HepG2 (cell line): Measurements from ENCODE around the gene AFAP1. TPM values are rescaled to one million over a fixed set of nuclear protein-coding genes. Genes with fewer than 3 reads are reported as not detected.

Experiments used
- ATAC-seq: fragments of 200-7000 bp; cut with Tn5 transposase; 3 replicates; pipeline ENCODE4 v1.9.1; 2020; ENCODE audit warnings: mild to moderate bottlenecking, moderate library complexity
- BruUV-seq: library from RNA; stranded (reverse); fragments of 400-500 nt; replicated peaks from 2 replicates; lab custom pipeline; 2021; lab: Mats Ljungman, UMichigan
- CTCF ChIA-PET: fragments of 300-600 bp; formaldehyde crosslinking; extraction: SDS; loops from one replicate; lab custom pipeline; 2021; ENCODE audit warnings: low total read pairs, inconsistent platforms, low intra/inter-chr PET ratio; lab: Yijun Ruan, JAX
- POLR2A ChIA-PET: fragments of 350-600 bp; sonication (Branson Sonifier 250); formaldehyde crosslinking; loops from one replicate; lab custom pipeline; 2020; ENCODE audit warnings: antibody characterized with exemption, inconsistent platforms; lab: Yijun Ruan, JAX
- DNase-seq: peaks from one replicate; pipeline ENCODE4 v3.0.0-alpha.2; 2015; ENCODE audit warnings: low spot score
- FAIRE-seq: peaks from 3 replicates; lab custom pipeline; 2011; peaks lifted over from hg19 to GRCh38; lab: Jason Lieb, UNC
- H2AFZ ChIP-seq: one replicate; pipeline ENCODE4 v1.6.1; 2011; ENCODE audit warnings: low read length, inconsistent platforms
- H3K27ac ChIP-seq: fragments of 300-600 bp; 3 replicates; pipeline ENCODE4 v1.8.0; 2011; ENCODE audit warnings: mixed run types, mild to moderate bottlenecking, mixed read lengths, low read length, inconsistent platforms; ENCODE audit not compliant: insufficient read depth; ENCODE audit errors: extremely low read length
- H3K27me3 ChIP-seq, 2 experiments: fragments of 200-600 bp in 1 of 2; 2 replicates in 1 of 2; 3 replicates in 1 of 2; pipeline versions ENCODE4 v1.6.0 to v1.8.0; 2011; ENCODE audit warnings: low read length in 2 of 2, mild to moderate bottlenecking in 2 of 2, moderate library complexity in 2 of 2, inconsistent platforms in 1 of 2; ENCODE audit not compliant: insufficient read depth in 2 of 2, control insufficient read depth in 1 of 2
- H3K36me3 ChIP-seq, 2 experiments: fragments of 200-600 bp in 1 of 2; replicated peaks in 1 of 2; 2 replicates in 1 of 2; 3 replicates in 1 of 2; pipeline versions ENCODE4 v1.5.1 to v1.8.0; 2011; ENCODE audit warnings: low read length in 2 of 2, inconsistent platforms in 1 of 2; ENCODE audit not compliant: insufficient read depth in 2 of 2, control insufficient read depth in 1 of 2
- H3K4me1 ChIP-seq: 2 replicates; pipeline ENCODE4 v1.5.1; 2012; ENCODE audit warnings: low read length, inconsistent platforms; ENCODE audit not compliant: insufficient read depth
- H3K4me2 ChIP-seq: 2 replicates; pipeline ENCODE4 v1.6.0; 2011; ENCODE audit warnings: low read depth, low read length, inconsistent platforms
- H3K4me3 ChIP-seq, 3 experiments: fragments of 200-600 bp in 1 of 3; sonication (generic), shearing (Covaris generic) in 1 of 3; replicated peaks in 1 of 3; 2 replicates each; pipeline ENCODE4 v1.5.1; 2011 to 2016; ENCODE audit warnings: low read length in 3 of 3, inconsistent platforms in 2 of 3, low read depth in 2 of 3, mild to moderate bottlenecking in 2 of 3, control low read depth in 1 of 3, mixed read lengths in 1 of 3; ENCODE audit not compliant: insufficient read depth in 1 of 3
- H3K79me2 ChIP-seq: one replicate; pipeline ENCODE4 v1.6.1; 2011; ENCODE audit warnings: low read length, inconsistent platforms; ENCODE audit not compliant: insufficient read depth
- H3K9ac ChIP-seq: 2 replicates; pipeline ENCODE4 v1.6.0; 2011; ENCODE audit warnings: mild to moderate bottlenecking, low read depth, low read length, inconsistent platforms; ENCODE audit not compliant: insufficient read depth
- H3K9me3 ChIP-seq: 2 replicates; pipeline ENCODE4 v1.5.1; 2012; ENCODE audit warnings: mild to moderate bottlenecking, low read length
- H4K20me1 ChIP-seq: 2 replicates; pipeline ENCODE4 v1.6.0; 2011; ENCODE audit warnings: inconsistent platforms, mild to moderate bottlenecking, low read length, moderate library complexity; ENCODE audit not compliant: insufficient read depth
- ASH2L ChIP-seq: fragments of 300-600, 200-600 bp; sonication (generic); IDR thresholded peaks from 2 replicates; pipeline ENCODE4 v1.7.0; 2017; ENCODE audit warnings: low read depth, mild to moderate bottlenecking, moderate library complexity, mixed read lengths, low read length; ENCODE audit not compliant: insufficient read length
- KDM4B ChIP-seq: sonication (generic); formaldehyde crosslinking; IDR thresholded peaks from 2 replicates; pipeline ENCODE4 v1.4.0; 2020; ENCODE audit warnings: missing genetic modification reagents
- KLF6 ChIP-seq: IDR thresholded peaks from 2 replicates; pipeline ENCODE4 v1.8.0; 2016; ENCODE audit warnings: missing biosample characterization, missing genetic modification reagents
- PCBP2 ChIP-seq: fragments of 200-400 bp; formaldehyde crosslinking; optimal IDR thresholded peaks from 2 replicates; pipeline ENCODE3; 2018; ENCODE audit warnings: low read length, low read depth; ENCODE audit not compliant: poor library complexity, severe bottlenecking
- RARA ChIP-seq: IDR thresholded peaks from 2 replicates; pipeline ENCODE4 v1.6.1; 2016; ENCODE audit warnings: missing genetic modification reagents, missing compliant biosample characterization
- TRAFD1 ChIP-seq: sonication (generic); formaldehyde crosslinking; IDR thresholded peaks from 2 replicates; pipeline ENCODE4 v1.5.1; 2020; ENCODE audit warnings: missing genetic modification reagents, mild to moderate bottlenecking, borderline replicate concordance
- WIZ ChIP-seq: sonication (generic); formaldehyde crosslinking; IDR thresholded peaks from 2 replicates; pipeline ENCODE4 v1.5.1; 2020; ENCODE audit warnings: mild to moderate bottlenecking, missing genetic modification reagents
- XBP1 ChIP-seq: sonication (generic); formaldehyde crosslinking; IDR thresholded peaks from 2 replicates; pipeline ENCODE4 v1.5.0; 2020; ENCODE audit warnings: missing genetic modification reagents
- ZC3H13 ChIP-seq: sonication (generic); formaldehyde crosslinking; IDR thresholded peaks from 2 replicates; pipeline ENCODE4 v1.8.1; 2023; ENCODE audit warnings: mild to moderate bottlenecking, missing genetic modification reagents, moderate library complexity
- ZFP36L1 ChIP-seq: sonication (generic); formaldehyde crosslinking; IDR thresholded peaks from 2 replicates; pipeline ENCODE4 v1.8.0; 2022; ENCODE audit warnings: mild to moderate bottlenecking, missing genetic modification reagents, moderate library complexity
- ZNF460 ChIP-seq: sonication (generic); formaldehyde crosslinking; IDR thresholded peaks from 2 replicates; pipeline ENCODE4 v1.5.1; 2020; ENCODE audit warnings: missing genetic modification reagents, mild to moderate bottlenecking, borderline replicate concordance
- ZNF543 ChIP-seq: sonication (generic); formaldehyde crosslinking; IDR thresholded peaks from 2 replicates; pipeline ENCODE4 v1.4.0; 2020; ENCODE audit warnings: mild to moderate bottlenecking, missing genetic modification reagents
- ZNF780A ChIP-seq: sonication (generic); formaldehyde crosslinking; IDR thresholded peaks from 2 replicates; pipeline ENCODE4 v1.8.0; 2022; ENCODE audit warnings: mild to moderate bottlenecking, missing genetic modification reagents, moderate library complexity
- ZNF850 ChIP-seq: sonication (generic); formaldehyde crosslinking; conservative IDR thresholded peaks from 2 replicates; pipeline ENCODE4 v1.9.0; 2021; ENCODE audit warnings: mild to moderate bottlenecking, missing genetic modification reagents
- ZSCAN31 ChIP-seq: sonication (generic); formaldehyde crosslinking; IDR thresholded peaks from 2 replicates; pipeline ENCODE4 v1.5.0; 2020; ENCODE audit warnings: low read depth, mild to moderate bottlenecking, missing genetic modification reagents
- WGBS: methylation state at CpG from one replicate; pipeline ENCODE4 v1.1.6; 2017; ENCODE audit warnings: low lambda C conversion rate; 5-methylcytosine and 5-hydroxymethylcytosine counted together
- in situ Hi-C: cut with HindIII; loops from 2 replicates; pipeline ENCODE4 v1.10.0; 2017; ENCODE audit warnings: low pct_unique_long_range_greater_than_20kb; ENCODE audit not compliant: extremely low pct_ligation_motif_present
- intact Hi-C: fragments of 100-400 bp; cut with micrococcal nuclease; formaldehyde crosslinking; loops from one replicate; pipeline ENCODE4 v1.10.0; 2022; ENCODE audit not compliant: unreplicated experiment
- polyA plus RNA-seq, 8 experiments: library from polyadenylated mRNA; depleted of rRNA in 3 of 8; stranded (reverse) in 7 of 8; unstranded in 1 of 8; fragments of >200 nt; fragmentation: Illumina TruSeq in 4 of 8; extraction: Trizol in 4 of 8; gene quantifications; 2 replicates each; pipeline versions ENCODE4 v1.2.1 to v1.2.3, GENCODE V29; 2011 to 2016; ENCODE audit warnings: low read depth in 4 of 8, missing spikeins in 1 of 8, mixed read lengths in 1 of 8; ENCODE audit not compliant: insufficient read depth in 1 of 8
- total RNA-seq, 5 experiments: library from RNA; depleted of rRNA; stranded (reverse); fragments of >200 nt; fragmentation: Illumina TruSeq; extraction: Trizol; gene quantifications; 2 replicates each; pipeline ENCODE4 v1.2.3, GENCODE V29; 2016; ENCODE audit warnings: low read depth in 1 of 5
- TF ChIP-seq, protein P1 (sequence below): sonication (generic); formaldehyde crosslinking; IDR thresholded peaks from 2 replicates; pipeline ENCODE4 v1.5.0; 2020; ENCODE audit warnings: missing genetic modification reagents
- TF ChIP-seq, protein P2 (sequence below): sonication (generic); formaldehyde crosslinking; IDR thresholded peaks from 2 replicates; pipeline ENCODE4 v1.5.0; 2020; ENCODE audit warnings: missing genetic modification reagents
- TF ChIP-seq, protein P3 (sequence below): sonication (generic); formaldehyde crosslinking; IDR thresholded peaks from 2 replicates; pipeline ENCODE4 v1.8.1; 2023; ENCODE audit warnings: mild to moderate bottlenecking, missing genetic modification reagents, borderline replicate concordance
- TF ChIP-seq, protein P4 (sequence below): sonication (generic); formaldehyde crosslinking; IDR thresholded peaks from 2 replicates; pipeline ENCODE4 v1.4.0; 2020; ENCODE audit warnings: mild to moderate bottlenecking, missing genetic modification reagents

The AFAP1 gene
- total and polyA plus RNA-seq, 2 of the 13 experiments (the other 11 are each of a cell fraction or from before 2014, with no cell fraction given) = 2.5 TPM

DNA sequence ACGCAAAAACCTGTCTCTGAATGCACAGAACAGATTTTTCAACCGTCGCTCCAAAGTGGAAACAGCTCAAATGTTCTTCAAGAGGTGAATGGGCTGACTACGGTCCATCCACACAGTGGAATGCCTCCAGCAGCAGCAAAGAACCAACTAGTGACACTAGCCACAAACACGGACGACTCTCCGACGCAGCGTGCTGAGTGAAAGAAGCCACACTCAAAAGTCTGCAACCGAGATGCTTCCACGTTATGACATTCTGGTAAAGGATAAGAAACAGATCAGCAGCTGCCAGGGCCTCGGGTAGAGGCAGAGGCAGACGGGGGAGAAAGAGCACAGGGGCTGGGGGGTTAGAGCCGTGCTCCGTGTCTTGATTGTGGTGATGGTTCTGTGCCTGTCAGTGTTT, 125.2 kb downstream of the AFAP1 start:
- in situ Hi-C loops = no loop called here
- ChIA-PET CTCF (no interaction called here), POLR2A (interaction anchor here (1.1 kb wide), 1 partner anchor 9 kb away, joined by 6 read pairs; no protein-coding TSS in a partner anchor)
- ATAC-seq = no peak
- H3K27me3 ChIP-seq = no peaks in the 10 kb centered on the region
- H3K4me3 ChIP-seq = no peak overlapping the region
- no peak for FAIRE-seq
- H2AFZ ChIP-seq = no peak overlapping the region
- H3K9me3 ChIP-seq = no peaks in the 10 kb centered on the region
- DNase-seq = no peak
- no peaks in the 10 kb centered on the region for H3K79me2 ChIP-seq
- no peak overlapping the region for H3K9ac ChIP-seq
- no peaks in the 10 kb centered on the region for H4K20me1 ChIP-seq
- 94% methylated on average over 14 of the region's 15 CpGs for WGBS
- H3K4me2 ChIP-seq = no peak overlapping the region
- peaks cover 41% of the 10 kb centered on the region for H3K4me1 ChIP-seq
- H3K36me3 ChIP-seq = peaks cover 0 to 13% of the 10 kb centered on the region in 2 experiments; a peak in 3 of 5 replicates
- intact Hi-C loops = no loop called here
- no peak overlapping the region for H3K27ac ChIP-seq
- BruUV-seq = no TSS peak
- TF ChIP-seq XBP1 (no peak), ASH2L (no peak), PCBP2 (no peak), KLF6 (CRISPR knock-in tag) (no peak), ZSCAN31 (CRISPR knock-in tag) (no peak), ZFP36L1 (CRISPR knock-in tag) (no peak), ZNF460 (no peak), WIZ (CRISPR knock-in tag) (no peak), ZC3H13 (no peak), ZNF850 (CRISPR knock-in tag) (no peak), TRAFD1 (no peak), RARA (no peak), ZNF543 (CRISPR knock-in tag) (no peak), KDM4B (CRISPR knock-in tag) (no peak), ZNF780A (CRISPR knock-in tag) (no peak)
- TF ChIP-seq, protein P1, sequence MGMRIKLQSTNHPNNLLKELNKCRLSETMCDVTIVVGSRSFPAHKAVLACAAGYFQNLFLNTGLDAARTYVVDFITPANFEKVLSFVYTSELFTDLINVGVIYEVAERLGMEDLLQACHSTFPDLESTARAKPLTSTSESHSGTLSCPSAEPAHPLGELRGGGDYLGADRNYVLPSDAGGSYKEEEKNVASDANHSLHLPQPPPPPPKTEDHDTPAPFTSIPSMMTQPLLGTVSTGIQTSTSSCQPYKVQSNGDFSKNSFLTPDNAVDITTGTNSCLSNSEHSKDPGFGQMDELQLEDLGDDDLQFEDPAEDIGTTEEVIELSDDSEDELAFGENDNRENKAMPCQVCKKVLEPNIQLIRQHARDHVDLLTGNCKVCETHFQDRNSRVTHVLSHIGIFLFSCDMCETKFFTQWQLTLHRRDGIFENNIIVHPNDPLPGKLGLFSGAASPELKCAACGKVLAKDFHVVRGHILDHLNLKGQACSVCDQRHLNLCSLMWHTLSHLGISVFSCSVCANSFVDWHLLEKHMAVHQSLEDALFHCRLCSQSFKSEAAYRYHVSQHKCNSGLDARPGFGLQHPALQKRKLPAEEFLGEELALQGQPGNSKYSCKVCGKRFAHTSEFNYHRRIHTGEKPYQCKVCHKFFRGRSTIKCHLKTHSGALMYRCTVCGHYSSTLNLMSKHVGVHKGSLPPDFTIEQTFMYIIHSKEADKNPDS (CRISPR knock-in tag) = no peak
- TF ChIP-seq, protein P2, sequence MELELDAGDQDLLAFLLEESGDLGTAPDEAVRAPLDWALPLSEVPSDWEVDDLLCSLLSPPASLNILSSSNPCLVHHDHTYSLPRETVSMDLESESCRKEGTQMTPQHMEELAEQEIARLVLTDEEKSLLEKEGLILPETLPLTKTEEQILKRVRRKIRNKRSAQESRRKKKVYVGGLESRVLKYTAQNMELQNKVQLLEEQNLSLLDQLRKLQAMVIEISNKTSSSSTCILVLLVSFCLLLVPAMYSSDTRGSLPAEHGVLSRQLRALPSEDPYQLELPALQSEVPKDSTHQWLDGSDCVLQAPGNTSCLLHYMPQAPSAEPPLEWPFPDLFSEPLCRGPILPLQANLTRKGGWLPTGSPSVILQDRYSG (CRISPR knock-in tag) = no peak
- TF ChIP-seq, protein P3, sequence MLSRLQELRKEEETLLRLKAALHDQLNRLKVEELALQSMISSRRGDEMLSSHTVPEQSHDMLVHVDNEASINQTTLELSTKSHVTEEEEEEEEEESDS (CRISPR knock-in tag) = no peak
- TF ChIP-seq, protein P4, sequence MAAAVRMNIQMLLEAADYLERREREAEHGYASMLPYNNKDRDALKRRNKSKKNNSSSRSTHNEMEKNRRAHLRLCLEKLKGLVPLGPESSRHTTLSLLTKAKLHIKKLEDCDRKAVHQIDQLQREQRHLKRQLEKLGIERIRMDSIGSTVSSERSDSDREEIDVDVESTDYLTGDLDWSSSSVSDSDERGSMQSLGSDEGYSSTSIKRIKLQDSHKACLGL (CRISPR knock-in tag) = no peak
